HepG2 (cell line): ENCODE results near the gene OR6B1. TPM values are rescaled to one million over a fixed set of nuclear protein-coding genes. Genes with fewer than 3 reads are reported as not detected.

Experiments
- ATAC-seq: fragments of 200-7000 bp; cut with Tn5 transposase; 3 replicates; pipeline ENCODE4 v1.9.1; 2020; ENCODE audit warnings: mild to moderate bottlenecking, moderate library complexity
- BruUV-seq: library from RNA; stranded (reverse); fragments of 400-500 nt; replicated peaks from 2 replicates; lab custom pipeline; 2021; lab: Mats Ljungman, UMichigan
- CTCF ChIA-PET: fragments of 300-600 bp; formaldehyde crosslinking; extraction: SDS; loops from one replicate; lab custom pipeline; 2021; ENCODE audit warnings: low total read pairs, inconsistent platforms, low intra/inter-chr PET ratio; lab: Yijun Ruan, JAX
- POLR2A ChIA-PET: fragments of 350-600 bp; sonication (Branson Sonifier 250); formaldehyde crosslinking; loops from one replicate; lab custom pipeline; 2020; ENCODE audit warnings: antibody characterized with exemption, inconsistent platforms; lab: Yijun Ruan, JAX
- DNase-seq: peaks from one replicate; pipeline ENCODE4 v3.0.0-alpha.2; 2015; ENCODE audit warnings: low spot score
- FAIRE-seq: peaks from 3 replicates; lab custom pipeline; 2011; peaks lifted over from hg19 to GRCh38; lab: Jason Lieb, UNC
- H2AFZ ChIP-seq: one replicate; pipeline ENCODE4 v1.6.1; 2011; ENCODE audit warnings: low read length, inconsistent platforms
- H3K27ac ChIP-seq: fragments of 300-600 bp; 3 replicates; pipeline ENCODE4 v1.8.0; 2011; ENCODE audit warnings: mixed run types, mild to moderate bottlenecking, mixed read lengths, low read length, inconsistent platforms; ENCODE audit not compliant: insufficient read depth; ENCODE audit errors: extremely low read length
- H3K27me3 ChIP-seq, 2 experiments: fragments of 200-600 bp in 1 of 2; 2 replicates in 1 of 2; 3 replicates in 1 of 2; pipeline versions ENCODE4 v1.6.0 to v1.8.0; 2011; ENCODE audit warnings: low read length in 2 of 2, mild to moderate bottlenecking in 2 of 2, moderate library complexity in 2 of 2, inconsistent platforms in 1 of 2; ENCODE audit not compliant: insufficient read depth in 2 of 2, control insufficient read depth in 1 of 2
- H3K36me3 ChIP-seq, 2 experiments: fragments of 200-600 bp in 1 of 2; replicated peaks in 1 of 2; 2 replicates in 1 of 2; 3 replicates in 1 of 2; pipeline versions ENCODE4 v1.5.1 to v1.8.0; 2011; ENCODE audit warnings: low read length in 2 of 2, inconsistent platforms in 1 of 2; ENCODE audit not compliant: insufficient read depth in 2 of 2, control insufficient read depth in 1 of 2
- H3K4me1 ChIP-seq: 2 replicates; pipeline ENCODE4 v1.5.1; 2012; ENCODE audit warnings: low read length, inconsistent platforms; ENCODE audit not compliant: insufficient read depth
- H3K4me2 ChIP-seq: 2 replicates; pipeline ENCODE4 v1.6.0; 2011; ENCODE audit warnings: low read depth, low read length, inconsistent platforms
- H3K4me3 ChIP-seq, 3 experiments: fragments of 200-600 bp in 1 of 3; sonication (generic), shearing (Covaris generic) in 1 of 3; replicated peaks in 1 of 3; 2 replicates each; pipeline ENCODE4 v1.5.1; 2011 to 2016; ENCODE audit warnings: low read length in 3 of 3, inconsistent platforms in 2 of 3, low read depth in 2 of 3, mild to moderate bottlenecking in 2 of 3, control low read depth in 1 of 3, mixed read lengths in 1 of 3; ENCODE audit not compliant: insufficient read depth in 1 of 3
- H3K79me2 ChIP-seq: one replicate; pipeline ENCODE4 v1.6.1; 2011; ENCODE audit warnings: low read length, inconsistent platforms; ENCODE audit not compliant: insufficient read depth
- H3K9ac ChIP-seq: 2 replicates; pipeline ENCODE4 v1.6.0; 2011; ENCODE audit warnings: mild to moderate bottlenecking, low read depth, low read length, inconsistent platforms; ENCODE audit not compliant: insufficient read depth
- H3K9me3 ChIP-seq: 2 replicates; pipeline ENCODE4 v1.5.1; 2012; ENCODE audit warnings: mild to moderate bottlenecking, low read length
- H4K20me1 ChIP-seq: 2 replicates; pipeline ENCODE4 v1.6.0; 2011; ENCODE audit warnings: inconsistent platforms, mild to moderate bottlenecking, low read length, moderate library complexity; ENCODE audit not compliant: insufficient read depth
- BRCA1 ChIP-seq: sonication (generic); formaldehyde crosslinking; IDR thresholded peaks from 2 replicates; pipeline ENCODE4 v1.4.0; 2020; ENCODE audit warnings: missing genetic modification reagents
- CEBPB ChIP-seq: IDR thresholded peaks from 2 replicates; pipeline ENCODE4 v1.6.1; 2011; ENCODE audit warnings: low read depth, low read length, improper control_type of control experiment, borderline replicate concordance
- CEBPG ChIP-seq: IDR thresholded peaks from 2 replicates; pipeline ENCODE4 v1.6.1; 2016
- ELF3 ChIP-seq: IDR thresholded peaks from 2 replicates; pipeline ENCODE4 v1.6.1; 2016; ENCODE audit warnings: missing genetic modification reagents, missing compliant biosample characterization
- PCBP2 ChIP-seq: fragments of 200-400 bp; formaldehyde crosslinking; optimal IDR thresholded peaks from 2 replicates; pipeline ENCODE3; 2018; ENCODE audit warnings: low read length, low read depth; ENCODE audit not compliant: poor library complexity, severe bottlenecking
- TEAD3 ChIP-seq: optimal IDR thresholded peaks from 2 replicates; pipeline ENCODE3; 2016; ENCODE audit warnings: borderline replicate concordance
- ZNF431 ChIP-seq: sonication (generic); formaldehyde crosslinking; IDR thresholded peaks from 2 replicates; pipeline ENCODE4 v1.9.0; 2022; ENCODE audit warnings: missing genetic modification reagents, low read depth, mild to moderate bottlenecking, borderline replicate concordance
- ZZZ3 ChIP-seq: sonication (generic); formaldehyde crosslinking; IDR thresholded peaks from 2 replicates; pipeline ENCODE4 v1.4.0; 2020; ENCODE audit warnings: missing genetic modification reagents, mild to moderate bottlenecking, borderline replicate concordance
- WGBS: methylation state at CpG from one replicate; pipeline ENCODE4 v1.1.6; 2017; ENCODE audit warnings: low lambda C conversion rate; 5-methylcytosine and 5-hydroxymethylcytosine counted together
- in situ Hi-C: cut with HindIII; loops from 2 replicates; pipeline ENCODE4 v1.10.0; 2017; ENCODE audit warnings: low pct_unique_long_range_greater_than_20kb; ENCODE audit not compliant: extremely low pct_ligation_motif_present
- intact Hi-C: fragments of 100-400 bp; cut with micrococcal nuclease; formaldehyde crosslinking; loops from one replicate; pipeline ENCODE4 v1.10.0; 2022; ENCODE audit not compliant: unreplicated experiment
- polyA plus RNA-seq, 8 experiments: library from polyadenylated mRNA; depleted of rRNA in 3 of 8; stranded (reverse) in 7 of 8; unstranded in 1 of 8; fragments of >200 nt; fragmentation: Illumina TruSeq in 4 of 8; extraction: Trizol in 4 of 8; gene quantifications; 2 replicates each; pipeline versions ENCODE4 v1.2.1 to v1.2.3, GENCODE V29; 2011 to 2016; ENCODE audit warnings: low read depth in 4 of 8, missing spikeins in 1 of 8, mixed read lengths in 1 of 8; ENCODE audit not compliant: insufficient read depth in 1 of 8
- total RNA-seq, 5 experiments: library from RNA; depleted of rRNA; stranded (reverse); fragments of >200 nt; fragmentation: Illumina TruSeq; extraction: Trizol; gene quantifications; 2 replicates each; pipeline ENCODE4 v1.2.3, GENCODE V29; 2016; ENCODE audit warnings: low read depth in 1 of 5
- TF ChIP-seq, protein P1 (sequence below): sonication (generic); formaldehyde crosslinking; IDR thresholded peaks from 2 replicates; pipeline ENCODE4 v1.4.0; 2020; ENCODE audit warnings: missing genetic modification reagents

OR6B1 gene
- total and polyA plus RNA-seq, 2 of the 13 experiments (the other 11 are each of a cell fraction or from before 2014, with no cell fraction given), result 0.18 TPM; not detected in 1

DNA sequence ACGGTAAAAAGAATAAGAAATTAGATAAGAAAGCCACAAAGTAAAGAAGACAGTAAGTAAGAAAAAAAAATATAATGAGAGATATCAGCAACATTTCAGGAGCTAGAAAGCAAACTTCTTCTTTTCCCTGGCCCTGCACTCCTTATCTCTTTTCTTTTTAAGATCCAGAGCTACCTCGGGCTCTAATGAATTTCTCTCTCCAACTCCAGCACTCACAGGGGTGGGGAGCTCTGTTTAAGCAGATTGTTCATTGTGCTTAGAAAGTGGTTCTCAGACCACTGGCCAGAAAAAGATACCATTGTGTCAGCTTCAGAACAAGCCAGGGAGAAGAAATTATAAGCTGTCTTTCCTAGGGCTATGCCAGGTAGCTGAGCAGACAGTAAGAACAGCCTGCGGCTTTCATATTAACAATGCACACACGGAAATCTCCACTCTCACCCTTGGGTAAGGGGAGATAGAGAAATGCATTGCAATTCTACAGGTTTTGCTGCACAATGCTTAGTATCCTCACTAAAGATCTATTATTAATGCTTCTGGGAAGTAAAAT is 26.2 kb upstream of the OR6B1 start (continued):
- TF ChIP-seq, protein P1, sequence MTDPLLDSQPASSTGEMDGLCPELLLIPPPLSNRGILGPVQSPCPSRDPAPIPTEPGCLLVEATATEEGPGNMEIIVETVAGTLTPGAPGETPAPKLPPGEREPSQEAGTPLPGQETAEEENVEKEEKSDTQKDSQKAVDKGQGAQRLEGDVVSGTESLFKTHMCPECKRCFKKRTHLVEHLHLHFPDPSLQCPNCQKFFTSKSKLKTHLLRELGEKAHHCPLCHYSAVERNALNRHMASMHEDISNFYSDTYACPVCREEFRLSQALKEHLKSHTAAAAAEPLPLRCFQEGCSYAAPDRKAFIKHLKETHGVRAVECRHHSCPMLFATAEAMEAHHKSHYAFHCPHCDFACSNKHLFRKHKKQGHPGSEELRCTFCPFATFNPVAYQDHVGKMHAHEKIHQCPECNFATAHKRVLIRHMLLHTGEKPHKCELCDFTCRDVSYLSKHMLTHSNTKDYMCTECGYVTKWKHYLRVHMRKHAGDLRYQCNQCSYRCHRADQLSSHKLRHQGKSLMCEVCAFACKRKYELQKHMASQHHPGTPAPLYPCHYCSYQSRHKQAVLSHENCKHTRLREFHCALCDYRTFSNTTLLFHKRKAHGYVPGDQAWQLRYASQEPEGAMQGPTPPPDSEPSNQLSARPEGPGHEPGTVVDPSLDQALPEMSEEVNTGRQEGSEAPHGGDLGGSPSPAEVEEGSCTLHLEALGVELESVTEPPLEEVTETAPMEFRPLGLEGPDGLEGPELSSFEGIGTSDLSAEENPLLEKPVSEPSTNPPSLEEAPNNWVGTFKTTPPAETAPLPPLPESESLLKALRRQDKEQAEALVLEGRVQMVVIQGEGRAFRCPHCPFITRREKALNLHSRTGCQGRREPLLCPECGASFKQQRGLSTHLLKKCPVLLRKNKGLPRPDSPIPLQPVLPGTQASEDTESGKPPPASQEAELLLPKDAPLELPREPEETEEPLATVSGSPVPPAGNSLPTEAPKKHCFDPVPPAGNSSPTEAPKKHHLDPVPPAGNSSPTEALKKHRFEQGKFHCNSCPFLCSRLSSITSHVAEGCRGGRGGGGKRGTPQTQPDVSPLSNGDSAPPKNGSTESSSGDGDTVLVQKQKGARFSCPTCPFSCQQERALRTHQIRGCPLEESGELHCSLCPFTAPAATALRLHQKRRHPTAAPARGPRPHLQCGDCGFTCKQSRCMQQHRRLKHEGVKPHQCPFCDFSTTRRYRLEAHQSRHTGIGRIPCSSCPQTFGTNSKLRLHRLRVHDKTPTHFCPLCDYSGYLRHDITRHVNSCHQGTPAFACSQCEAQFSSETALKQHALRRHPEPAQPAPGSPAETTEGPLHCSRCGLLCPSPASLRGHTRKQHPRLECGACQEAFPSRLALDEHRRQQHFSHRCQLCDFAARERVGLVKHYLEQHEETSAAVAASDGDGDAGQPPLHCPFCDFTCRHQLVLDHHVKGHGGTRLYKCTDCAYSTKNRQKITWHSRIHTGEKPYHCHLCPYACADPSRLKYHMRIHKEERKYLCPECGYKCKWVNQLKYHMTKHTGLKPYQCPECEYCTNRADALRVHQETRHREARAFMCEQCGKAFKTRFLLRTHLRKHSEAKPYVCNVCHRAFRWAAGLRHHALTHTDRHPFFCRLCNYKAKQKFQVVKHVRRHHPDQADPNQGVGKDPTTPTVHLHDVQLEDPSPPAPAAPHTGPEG, result no peak
- TF ChIP-seq PCBP2, result no peak
- no peak for TF ChIP-seq ZNF431
- TF ChIP-seq ZZZ3 (CRISPR knock-in tag), result no peak

DNA sequence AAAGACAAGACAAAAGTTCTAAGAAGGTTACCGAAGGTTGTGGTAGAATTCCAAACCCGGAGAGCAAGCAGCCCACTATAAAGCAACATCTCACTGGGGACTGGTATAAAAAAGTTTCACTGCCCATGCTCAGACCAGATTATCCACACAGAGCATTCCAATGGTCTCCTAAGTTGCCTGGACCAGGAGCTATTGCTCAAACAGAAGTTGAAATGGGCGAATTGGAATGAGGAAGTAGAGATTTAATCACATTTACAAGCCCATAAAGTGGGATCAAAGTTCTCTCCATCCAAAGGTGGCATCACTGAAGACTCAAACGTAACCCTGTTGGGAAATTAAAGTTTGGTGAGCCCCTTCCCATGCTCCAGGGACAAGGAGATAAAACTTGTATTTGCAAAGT is 25.7 kb upstream of the OR6B1 start:
- DNase-seq, result peak; percentile 70

More for the DNA sequence above, 25.7 kb upstream of the OR6B1 start:
- Histone ChIP-seq H3K36me3 (no peaks in the 10 kb centered on the region), H3K27me3 (no peaks in the 10 kb centered on the region), H2AFZ (no peak overlapping the region), H3K79me2 (no peaks in the 10 kb centered on the region), H3K9me3 (peaks cover 4% of the 10 kb centered on the region; the same call in 1 of the 2 replicates), H3K4me3 (no peak overlapping the region), H3K27ac (no peak overlapping the region), H3K4me2 (no peak overlapping the region), H3K4me1 (peaks cover 20% of the 10 kb centered on the region), H3K9ac (no peak overlapping the region), H4K20me1 (no peaks in the 10 kb centered on the region)
- ATAC-seq (peak; percentile 70), FAIRE-seq (peak; percentile 8)
- ChIA-PET CTCF (no interaction called here), POLR2A (interaction anchor here (1.1 kb wide), 1 partner anchor 73 kb away, joined by 6 read pairs; the partner anchor contains the start of gene TCAF1)
- TF ChIP-seq TEAD3 (peak; percentile 10), CEBPB (0 out of 2 replicates have a peak, but pooled peaks have one; percentile 37), ELF3 (peak; percentile 62; the same call in 1 of the 2 replicates), BRCA1 (CRISPR knock-in tag) (no peak), CEBPG (0 out of 2 replicates have a peak, but pooled peaks have one; percentile 21)
- 36% methylated on average over 4 of the region's 4 CpGs for WGBS
- no TSS peak for BruUV-seq
- in situ Hi-C loops, result no loop called here
- intact Hi-C loops, result no loop called here
